ENCODE results near the gene CLSTN2. TPM values are rescaled to one million over a fixed set of nuclear protein-coding genes. Genes with fewer than 3 reads are reported as not detected.

The CLSTN2 gene
- total and polyA plus RNA-seq, 3 donors from 2014 or later = 3.1 to 5.7 (median 3.8) TPM

GRCh38 chr3:140358686-140359085, 423.7 kb downstream of the CLSTN2 start:
- intact Hi-C loops (cut with DNase I; ENCODE audit: low total_unique reads) = no loop called here
- no peak overlapping the region for H3K4me3 ChIP-seq
- H3K27me3 ChIP-seq = no peaks in the 10 kb centered on the region
- no peak overlapping the region for H3K27ac ChIP-seq
- H3K4me1 ChIP-seq = no peaks in the 10 kb centered on the region
- no peaks in the 10 kb centered on the region for H3K9me3 ChIP-seq
- no peak for TF ChIP-seq CTCF (IDR thresholded peaks at IDR 0.05)
- DNase-seq = no peak
- WGBS, 2 donors = 88 to 89% methylated on average over 3 of the region's 3 CpGs
- H3K36me3 ChIP-seq (ENCODE audit: low read depth, missing control alignments) = no peaks in the 10 kb centered on the region

- 51 to 75% methylated on average over 5 of the region's 5 CpGs for WGBS, 2 donors
- H3K4me3 ChIP-seq = no peak overlapping the region
- TF ChIP-seq POLR2A (IDR thresholded peaks at IDR 0.05) (no peak), CTCF (IDR thresholded peaks at IDR 0.05) (no peak)
- intact Hi-C loops (cut with DNase I; ENCODE audit: low total_unique reads) = no loop called here
- H3K4me1 ChIP-seq = no peaks in the 10 kb centered on the region
- no peak overlapping the region for H3K27ac ChIP-seq
- no peak for DNase-seq
- no peaks in the 10 kb centered on the region for H3K27me3 ChIP-seq
- H3K36me3 ChIP-seq (ENCODE audit: low read depth, missing control alignments) = no peaks in the 10 kb centered on the region
- H3K9me3 ChIP-seq = no peaks in the 10 kb centered on the region
Measured at GRCh38 chr3:140359233-140359995, 424.4 kb downstream of the CLSTN2 start.

GRCh38 chr3:140360332-140360731, 425.3 kb downstream of the CLSTN2 start:
- H3K4me1 ChIP-seq = no peaks in the 10 kb centered on the region
- no peak for DNase-seq
- H3K9me3 ChIP-seq = no peaks in the 10 kb centered on the region
- intact Hi-C loops (cut with DNase I; ENCODE audit: low total_unique reads) = no loop called here
- no peak overlapping the region for H3K27ac ChIP-seq
- no peaks in the 10 kb centered on the region for H3K27me3 ChIP-seq
- 89 to 96% methylated on average over 1 of the region's 1 CpG for WGBS, 2 donors
- no peaks in the 10 kb centered on the region for H3K36me3 ChIP-seq (ENCODE audit: low read depth, missing control alignments)
- H3K4me3 ChIP-seq = no peak overlapping the region
- no peak for TF ChIP-seq CTCF (IDR thresholded peaks at IDR 0.05)
- no peak for TF ChIP-seq POLR2A (IDR thresholded peaks at IDR 0.05)

- no peak overlapping the region for H3K4me3 ChIP-seq
- no peaks in the 10 kb centered on the region for H3K27me3 ChIP-seq
- no peaks in the 10 kb centered on the region for H3K36me3 ChIP-seq (ENCODE audit: low read depth, missing control alignments)
- 73% methylated on average over 6 of the region's 6 CpGs for WGBS, 2 donors
- H3K9me3 ChIP-seq = no peaks in the 10 kb centered on the region
- TF ChIP-seq POLR2A (IDR thresholded peaks at IDR 0.05) (no peak), CTCF (IDR thresholded peaks at IDR 0.05) (no peak)
- no peaks in the 10 kb centered on the region for H3K4me1 ChIP-seq
- no peak overlapping the region for H3K27ac ChIP-seq
- DNase-seq = no peak
- intact Hi-C loops (cut with DNase I; ENCODE audit: low total_unique reads) = no loop called here
Measured at GRCh38 chr3:140363801-140364200, 428.8 kb downstream of the CLSTN2 start.
